ENCODE data around the gene TCTN2.
A peak's percentile ranks its signal among the peaks of the same experiment; 100 is the strongest.

Gene TCTN2

DNA sequence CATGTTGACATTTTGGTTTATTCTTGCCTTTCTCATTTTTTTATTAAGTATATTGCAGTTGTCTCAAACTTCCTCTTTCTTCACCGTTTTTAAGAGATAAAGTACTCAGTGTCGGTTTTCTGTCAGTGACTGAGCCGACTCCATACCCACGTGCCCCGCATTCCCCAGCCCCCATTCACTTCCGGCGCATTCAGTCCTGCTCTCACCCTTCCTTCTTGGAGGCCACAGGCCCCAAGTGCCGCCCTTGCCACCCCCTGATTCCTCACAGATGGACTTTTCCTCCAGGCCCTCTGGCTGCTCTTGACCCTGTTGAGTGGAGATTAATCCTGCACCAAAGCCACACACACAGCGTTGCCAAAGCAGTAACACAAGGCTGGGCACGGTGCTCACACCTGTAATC, 72.1 kb downstream of the TCTN2 start:
- Mint-ChIP-seq H3K9me3 (no peaks in the 10 kb centered on the region), H3K27me3 (no peaks in the 10 kb centered on the region), H3K4me1 (peaks cover 36% of the 10 kb centered on the region), H3K4me3 (peak overlapping the region; percentile 42), H3K36me3 (ENCODE audit: low read depth) (peaks cover 71% of the 10 kb centered on the region), H3K27ac (peak overlapping the region; percentile 88)
- no peak for DNase-seq
- ATAC-seq = no peak

DNA sequence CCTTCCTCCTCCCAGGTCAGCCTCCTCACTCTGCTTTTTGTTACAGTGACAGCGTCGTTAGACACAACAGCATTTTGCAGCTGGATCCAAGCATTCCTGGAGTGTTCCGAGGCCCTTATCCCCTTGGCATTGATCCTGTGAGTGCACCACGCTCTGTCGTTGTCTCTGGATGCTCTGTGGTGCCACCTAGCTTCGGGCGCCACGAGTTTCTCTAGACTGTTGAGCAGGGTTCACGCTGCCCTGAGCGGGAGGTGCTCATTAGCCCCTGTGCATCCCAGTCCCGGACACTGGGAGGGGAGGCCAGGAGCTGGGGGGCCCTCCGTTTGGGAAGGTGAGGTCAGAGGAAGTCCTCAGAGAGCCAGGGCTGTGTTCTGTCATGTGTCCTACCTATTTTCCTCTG, 73.9 kb downstream of the TCTN2 start:
- peaks cover 36% of the 10 kb centered on the region for H3K4me1 Mint-ChIP-seq
- no peak for ATAC-seq
- no peak for DNase-seq
- H3K36me3 Mint-ChIP-seq (ENCODE audit: low read depth) = peaks cover 74% of the 10 kb centered on the region
- H3K4me3 Mint-ChIP-seq = no peak overlapping the region
- H3K9me3 Mint-ChIP-seq = no peaks in the 10 kb centered on the region
- no peaks in the 10 kb centered on the region for H3K27me3 Mint-ChIP-seq
- H3K27ac Mint-ChIP-seq = no peak overlapping the region

DNA sequence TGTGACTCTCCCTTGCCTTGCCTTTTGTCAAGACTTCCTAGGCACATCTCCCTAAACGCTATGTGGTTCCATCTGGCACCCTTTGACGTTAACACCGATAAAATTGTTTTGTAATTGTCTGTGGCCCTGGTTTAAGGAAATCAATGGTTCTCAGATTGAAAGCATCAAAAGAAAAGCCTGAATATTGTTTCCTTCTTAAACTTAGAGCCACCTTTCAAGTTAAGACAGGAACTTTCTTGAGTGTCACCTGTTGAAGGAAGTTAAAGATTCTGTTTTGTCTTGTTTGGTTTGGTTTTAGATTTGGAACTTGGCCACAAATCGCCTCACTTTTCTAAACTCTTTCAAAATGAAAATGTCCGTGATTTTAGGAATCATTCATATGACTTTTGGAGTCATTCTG, 76.4 kb downstream of the TCTN2 start:
- no peak for ATAC-seq
- H3K36me3 Mint-ChIP-seq (ENCODE audit: low read depth) = peaks cover 68% of the 10 kb centered on the region
- H3K4me3 Mint-ChIP-seq = no peak overlapping the region
- H3K4me1 Mint-ChIP-seq = peaks cover 23% of the 10 kb centered on the region
- DNase-seq = no peak
- no peaks in the 10 kb centered on the region for H3K9me3 Mint-ChIP-seq
- no peaks in the 10 kb centered on the region for H3K27me3 Mint-ChIP-seq
- H3K27ac Mint-ChIP-seq = no peak overlapping the region

DNA sequence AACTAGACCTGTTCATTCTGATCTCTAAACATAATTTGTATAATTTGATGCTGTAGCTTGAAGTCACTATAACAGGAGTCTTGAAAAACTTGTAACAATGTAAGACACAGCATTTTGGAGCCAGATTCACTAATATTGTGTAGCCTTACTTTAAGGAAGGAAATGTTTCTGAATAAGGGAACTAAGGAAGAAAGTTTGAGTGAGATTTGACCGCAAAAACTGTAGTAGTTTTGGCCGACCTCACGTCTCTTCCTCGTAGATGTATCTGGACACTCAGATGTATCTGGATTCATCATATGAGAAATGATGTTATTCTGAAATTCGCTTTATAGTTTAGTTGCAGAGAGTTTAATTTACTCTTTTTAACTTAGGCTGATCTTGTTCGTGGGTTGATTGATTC, 77.2 kb downstream of the TCTN2 start:
- Mint-ChIP-seq H3K36me3 (ENCODE audit: low read depth) (peaks cover 64% of the 10 kb centered on the region), H3K4me3 (no peak overlapping the region), H3K4me1 (peaks cover 16% of the 10 kb centered on the region), H3K27me3 (no peaks in the 10 kb centered on the region), H3K27ac (peak overlapping the region; percentile 2), H3K9me3 (no peaks in the 10 kb centered on the region)
- ATAC-seq (no peak), DNase-seq (no peak)

DNA sequence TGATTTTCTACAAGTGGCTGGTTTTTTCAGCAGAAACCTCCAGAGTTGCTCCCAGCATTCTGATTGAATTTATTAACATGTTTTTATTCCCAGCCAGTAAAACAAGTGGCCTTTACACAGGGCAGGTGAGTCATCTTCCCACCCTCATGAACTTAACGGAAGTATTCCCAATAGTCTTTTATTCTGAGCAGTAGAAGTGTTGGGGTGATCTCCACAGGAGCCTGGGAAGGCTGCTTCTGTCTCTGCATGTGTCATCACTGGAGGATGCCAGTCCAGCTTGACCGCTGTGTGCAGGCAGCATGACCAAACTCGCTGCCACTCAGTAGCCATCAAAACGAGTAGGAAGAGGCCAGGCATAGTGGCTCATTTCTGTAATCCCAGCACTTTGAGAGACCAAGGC, 77.7 kb downstream of the TCTN2 start:
- Mint-ChIP-seq H3K4me1 (peaks cover 13% of the 10 kb centered on the region), H3K36me3 (ENCODE audit: low read depth) (peaks cover 60% of the 10 kb centered on the region), H3K27ac (no peak overlapping the region), H3K27me3 (no peaks in the 10 kb centered on the region), H3K9me3 (no peaks in the 10 kb centered on the region), H3K4me3 (no peak overlapping the region)
- DNase-seq = no peak
- ATAC-seq = no peak

DNA sequence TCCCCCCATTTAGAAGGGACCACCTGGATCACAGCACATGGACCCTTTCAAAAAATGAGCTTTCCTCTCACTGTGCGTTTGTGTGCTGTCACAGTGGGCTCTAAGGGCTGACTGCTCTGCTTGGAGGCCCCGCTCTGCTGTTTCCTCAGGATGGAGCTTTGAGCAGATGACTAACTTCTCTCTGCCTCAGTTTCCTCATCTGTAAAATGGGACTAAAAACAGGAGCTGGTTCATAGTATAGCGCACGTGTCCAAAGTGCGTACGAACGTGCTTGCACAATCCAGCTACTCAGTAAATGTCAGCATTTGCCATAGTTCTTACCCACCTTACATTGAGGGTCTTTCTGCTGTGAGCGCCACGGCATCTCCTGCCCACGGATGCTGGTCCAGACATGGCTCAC, 78.4 kb downstream of the TCTN2 start:
- ATAC-seq = no peak
- Mint-ChIP-seq H3K27ac (no peak overlapping the region), H3K9me3 (no peaks in the 10 kb centered on the region), H3K27me3 (no peaks in the 10 kb centered on the region), H3K4me3 (no peak overlapping the region), H3K36me3 (ENCODE audit: low read depth) (peaks cover 57% of the 10 kb centered on the region), H3K4me1 (peaks cover 9% of the 10 kb centered on the region)
- no peak for DNase-seq

DNA sequence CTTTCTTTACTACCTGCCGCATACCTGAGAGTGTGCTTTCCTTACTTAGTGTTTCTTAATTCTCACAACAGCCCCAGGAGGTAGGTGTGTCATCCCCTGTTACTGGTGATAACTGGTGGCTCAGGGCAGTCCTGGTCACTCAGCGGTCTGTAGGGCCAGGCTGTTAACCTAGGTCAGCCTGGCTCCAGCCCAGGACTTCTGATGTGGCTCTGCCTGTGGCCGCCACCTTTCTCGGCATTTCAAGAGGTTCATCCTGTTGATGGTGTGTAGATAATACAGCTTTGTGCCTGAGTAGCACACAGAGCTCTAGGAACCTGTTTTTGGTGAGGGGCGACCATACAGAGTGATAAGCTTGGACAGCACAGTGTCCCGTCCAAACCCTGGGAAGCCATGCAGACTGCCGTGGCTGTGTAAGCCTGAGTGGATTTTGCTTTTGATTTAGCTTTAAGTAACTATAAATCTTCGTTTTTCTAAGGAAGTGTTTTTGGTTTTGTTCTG, 79.3 kb downstream of the TCTN2 start:
- peaks cover 9% of the 10 kb centered on the region for H3K4me1 Mint-ChIP-seq
- ATAC-seq = no peak
- peaks cover 51% of the 10 kb centered on the region for H3K36me3 Mint-ChIP-seq (ENCODE audit: low read depth)
- no peaks in the 10 kb centered on the region for H3K27me3 Mint-ChIP-seq
- H3K4me3 Mint-ChIP-seq = no peak overlapping the region
- DNase-seq = no peak
- no peaks in the 10 kb centered on the region for H3K9me3 Mint-ChIP-seq
- no peak overlapping the region for H3K27ac Mint-ChIP-seq

DNA sequence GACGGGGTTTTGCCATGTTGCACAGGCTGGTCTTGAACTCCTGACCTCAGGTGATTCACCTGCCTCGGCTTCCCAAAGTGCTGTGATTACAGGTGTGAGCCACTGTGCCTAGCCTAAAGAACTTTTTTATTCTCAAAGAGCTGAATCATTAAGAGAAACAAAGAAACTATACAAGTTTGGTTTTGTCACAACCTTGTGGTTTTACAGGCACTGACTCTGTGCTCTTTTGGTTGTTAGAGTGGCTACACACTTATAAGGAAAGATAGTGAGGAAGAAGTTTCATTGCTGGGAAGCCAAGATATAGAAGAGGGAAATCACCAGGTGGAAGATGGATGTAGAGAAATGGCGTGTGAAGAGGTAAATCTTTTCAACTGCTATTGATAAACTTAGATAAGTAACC, 81.1 kb downstream of the TCTN2 start:
- Mint-ChIP-seq H3K4me3 (no peak overlapping the region), H3K27ac (no peak overlapping the region), H3K9me3 (no peaks in the 10 kb centered on the region), H3K36me3 (ENCODE audit: low read depth) (peaks cover 44% of the 10 kb centered on the region), H3K4me1 (peaks cover 9% of the 10 kb centered on the region), H3K27me3 (no peaks in the 10 kb centered on the region)
- ATAC-seq (no peak), DNase-seq (no peak)

DNA sequence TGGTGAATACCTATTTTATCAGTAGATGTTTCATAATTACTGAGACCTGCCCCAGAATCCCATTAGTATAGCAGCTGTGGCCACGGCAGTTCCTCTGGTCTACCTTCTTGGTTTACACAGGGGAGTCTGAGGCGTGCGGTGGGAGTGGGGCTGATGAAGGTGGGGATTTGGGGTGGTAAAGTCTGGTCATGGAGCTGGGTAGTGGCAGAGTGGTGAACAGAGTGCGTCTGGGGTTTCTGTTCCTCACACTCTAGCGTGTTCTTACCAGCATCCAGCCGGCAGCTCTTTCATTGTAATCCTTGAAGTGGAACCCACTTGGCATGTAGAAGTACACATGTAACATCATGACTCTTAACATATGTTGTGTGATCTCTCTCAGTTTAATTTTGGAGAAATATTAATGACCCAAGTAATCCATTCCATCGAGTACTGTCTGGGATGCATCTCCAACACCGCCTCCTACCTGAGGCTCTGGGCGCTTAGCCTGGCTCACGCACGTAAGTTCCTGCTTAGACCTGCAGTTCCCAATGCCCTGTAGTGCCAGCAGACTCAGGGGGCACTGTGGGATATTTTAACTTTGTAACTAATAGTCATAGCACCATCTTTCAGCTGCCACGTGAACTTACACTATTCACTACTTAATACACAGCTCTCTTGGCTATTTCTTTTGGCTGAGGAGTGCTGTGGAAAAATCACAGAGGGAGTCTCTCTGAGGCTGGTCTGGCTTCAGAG, 83.3 kb downstream of the TCTN2 start:
- Mint-ChIP-seq H3K4me3 (no peak overlapping the region), H3K27me3 (no peaks in the 10 kb centered on the region), H3K27ac (no peak overlapping the region), H3K4me1 (peaks cover 5% of the 10 kb centered on the region), H3K36me3 (ENCODE audit: low read depth) (peaks cover 34% of the 10 kb centered on the region), H3K9me3 (no peaks in the 10 kb centered on the region)
- DNase-seq (no peak), ATAC-seq (no peak)

DNA sequence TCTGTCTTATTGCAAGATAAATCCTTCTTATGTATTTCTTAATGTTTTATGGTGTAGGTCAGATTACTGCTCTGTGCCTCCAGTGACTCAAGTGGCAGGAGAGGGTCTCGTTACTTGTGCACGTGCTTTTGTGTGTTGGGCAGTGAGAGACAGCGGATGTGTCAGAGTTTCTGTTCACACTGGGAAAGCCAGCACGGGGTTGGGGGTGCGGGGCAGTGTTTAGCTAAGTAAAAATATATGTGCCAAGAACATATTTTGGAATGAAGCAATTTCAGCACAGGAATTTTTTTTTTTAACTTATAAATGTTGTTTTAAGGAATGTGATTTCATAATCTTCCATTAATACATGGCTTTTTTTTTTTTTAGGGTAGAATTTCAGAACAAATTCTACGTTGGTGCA, 86.6 kb downstream of the TCTN2 start:
- Mint-ChIP-seq H3K4me3 (no peak overlapping the region), H3K27me3 (no peaks in the 10 kb centered on the region), H3K27ac (no peak overlapping the region), H3K9me3 (no peaks in the 10 kb centered on the region), H3K4me1 (peaks cover 9% of the 10 kb centered on the region), H3K36me3 (ENCODE audit: low read depth) (peaks cover 22% of the 10 kb centered on the region)
- ATAC-seq = no peak
- no peak for DNase-seq

All from activated naive CD8-positive, alpha-beta T cell treated with anti-CD3 and anti-CD28 coated beads, Interleukin-2, amount 50 U/mL, for 24 hours (primary cell).